Esophagus squamous epithelium (tissue), 5 donors: ENCODE results near the gene FUT1. TPM values are rescaled to one million over a fixed set of nuclear protein-coding genes. Genes with fewer than 3 reads are reported as not detected.

Source experiments
- DNase-seq: peaks from one replicate; lab custom pipeline; 2025; lab: John Stamatoyannopoulos, UW
- H3K27ac ChIP-seq, 4 donors: fragments of 200-600 bp; sonication (generic); one replicate each; pipeline ENCODE4 v1.5.1; 2016 to 2019; ENCODE audit warnings: mild to moderate bottlenecking in 1 of 4
- H3K27me3 ChIP-seq, 4 donors: fragments of 200-600 bp; sonication (generic); 1 replicate in 3 of 4; 2 replicates in 1 of 4; pipeline versions ENCODE4 v1.5.1 to v1.6.0; 2017 to 2021; ENCODE audit warnings: antibody characterized with exemption in 1 of 4
- H3K36me3 ChIP-seq, 3 donors: fragments of 200-600 bp; sonication (generic); one replicate each; pipeline ENCODE4 v1.5.1; 2016 to 2019
- H3K4me1 ChIP-seq, 3 donors: fragments of 200-600 bp; sonication (generic); one replicate each; pipeline ENCODE4 v1.5.1; 2017 to 2019
- H3K4me3 ChIP-seq, 4 donors: fragments of 200-600 bp; sonication (generic); 1 replicate in 3 of 4; 2 replicates in 1 of 4; pipeline ENCODE4 v1.5.1; 2016 to 2019; ENCODE audit warnings: mild to moderate bottlenecking in 2 of 4, moderate library complexity in 1 of 4
- H3K9me3 ChIP-seq, 3 donors: fragments of 200-600 bp; sonication (generic); one replicate each; pipeline ENCODE4 v1.5.1; 2016 to 2019
- CTCF ChIP-seq, 6 experiments: fragments of 450-650 bp in 4 of 6; fragments of 200-600 bp in 2 of 6; sonication (generic) in 2 of 6; IDR thresholded peaks; one replicate each; pipeline ENCODE4 v1.5.1; 2016 to 2019; ENCODE audit warnings: antibody characterized with exemption in 6 of 6, mild to moderate bottlenecking in 4 of 6, moderate library complexity in 4 of 6
- POLR2A ChIP-seq, 4 donors: fragments of 450-650 bp; IDR thresholded peaks; one replicate each; pipeline ENCODE4 v1.6.1; 2017; ENCODE audit warnings: antibody characterized with exemption in 4 of 4, mild to moderate bottlenecking in 4 of 4, moderate library complexity in 3 of 4
- WGBS, 2 donors: methylation state at CpG; one replicate each; pipeline ENCODE4 v1.1.5; 2018; 5-methylcytosine and 5-hydroxymethylcytosine counted together
- intact Hi-C: fragments of 100-400 bp; cut with DNase I; formaldehyde crosslinking; loops from one replicate; pipeline ENCODE4 v1.15.0; 2022
- total RNA-seq, 4 donors: library from RNA; depleted of rRNA; stranded (reverse); fragments of >200 nt; gene quantifications; one replicate each; pipeline ENCODE4 v1.1.0, GENCODE V29; 2016
- donor health status: DM: yes; HTN: yes; CAD: no.

The FUT1 gene
- total RNA-seq, 4 donors from 2014 or later = 3.4 to 6.3 (median 4.8) TPM

DNA sequence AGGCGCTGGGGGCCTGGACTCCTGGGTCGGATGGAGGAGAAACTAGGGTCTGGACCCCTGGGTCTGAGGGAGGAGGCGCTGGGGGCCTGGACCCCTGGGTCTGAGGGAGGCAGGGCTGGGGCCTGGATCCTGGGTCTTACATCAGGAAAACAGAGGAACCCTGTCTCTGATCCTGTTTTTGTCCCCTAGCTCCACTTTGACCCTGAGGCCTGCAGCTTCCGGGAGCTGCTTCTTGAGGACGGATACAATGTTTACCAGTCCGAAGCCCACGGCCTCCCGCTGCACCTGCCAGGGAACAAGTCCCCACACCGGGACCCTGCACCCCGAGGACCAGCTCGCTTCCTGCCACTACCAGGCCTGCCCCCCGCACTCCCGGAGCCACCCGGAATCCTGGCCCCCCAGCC lies 5.3 kb upstream of the FUT1 start:
- H3K27me3 ChIP-seq = peaks cover 0 to 26% (median 0%) of the 10 kb centered on the region in 4 donors
- H3K4me1 ChIP-seq = peaks cover 6 to 17% (median 8%) of the 10 kb centered on the region in 3 donors
- no peaks in the 10 kb centered on the region for H3K36me3 ChIP-seq
- DNase-seq = no peak
- WGBS, 2 donors = 94 to 96% methylated on average over 4 to 13 of the region's 14 CpGs
- no peak overlapping the region for H3K27ac ChIP-seq
- no peak overlapping the region for H3K4me3 ChIP-seq
- intact Hi-C loops = no loop called here
- H3K9me3 ChIP-seq = no peaks in the 10 kb centered on the region
- TF ChIP-seq CTCF (IDR thresholded peaks at IDR 0.05) (no peak), POLR2A (IDR thresholded peaks at IDR 0.05) (no peak)

GRCh38 chr19:48757089-48757675 lies 4.7 kb upstream of the FUT1 start:
- H3K27ac ChIP-seq = no peak overlapping the region
- no peak for DNase-seq
- TF ChIP-seq POLR2A (IDR thresholded peaks at IDR 0.05) (no peak), CTCF (IDR thresholded peaks at IDR 0.05) (no peak)
- WGBS, 2 donors = 40 to 69% methylated on average over 1 to 4 of the region's 12 CpGs
- H3K4me3 ChIP-seq = no peak overlapping the region
- H3K4me1 ChIP-seq = peaks cover 11 to 23% (median 12%) of the 10 kb centered on the region in 3 donors
- intact Hi-C loops = no loop called here
- no peaks in the 10 kb centered on the region for H3K9me3 ChIP-seq
- H3K36me3 ChIP-seq = no peaks in the 10 kb centered on the region
- peaks cover 0 to 32% (median 0%) of the 10 kb centered on the region in 4 donors for H3K27me3 ChIP-seq

DNA sequence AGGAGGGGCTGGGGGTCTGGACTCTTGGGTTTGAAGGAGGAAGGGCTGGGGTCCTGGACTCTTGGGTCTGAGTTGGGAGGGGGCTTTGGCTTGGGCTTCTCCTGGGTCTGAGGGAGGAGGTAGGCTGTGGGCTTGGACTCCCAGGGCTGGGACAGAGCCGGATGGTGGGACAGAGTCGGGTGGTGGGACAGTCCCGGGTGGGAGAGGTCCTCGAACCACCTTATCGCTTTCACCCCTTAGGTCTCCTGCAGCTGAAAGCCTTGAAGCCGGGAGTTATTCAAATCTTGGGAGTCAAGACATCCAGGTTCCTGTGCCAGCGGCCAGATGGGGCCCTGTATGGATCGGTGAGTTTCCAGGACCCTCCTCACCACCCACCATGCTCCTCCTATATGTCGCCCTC lies 4.2 kb upstream of the FUT1 start:
- H3K4me1 ChIP-seq = peaks cover 12 to 28% (median 15%) of the 10 kb centered on the region in 3 donors
- no peak for TF ChIP-seq CTCF (IDR thresholded peaks at IDR 0.05)
- no peak for TF ChIP-seq POLR2A (IDR thresholded peaks at IDR 0.05)
- no peak for DNase-seq
- intact Hi-C loops = no loop called here
- H3K4me3 ChIP-seq = no peak overlapping the region
- H3K9me3 ChIP-seq = no peaks in the 10 kb centered on the region
- no peaks in the 10 kb centered on the region for H3K36me3 ChIP-seq
- peaks cover 0 to 34% (median 0%) of the 10 kb centered on the region in 4 donors for H3K27me3 ChIP-seq
- H3K27ac ChIP-seq = no peak overlapping the region
- WGBS, 2 donors = 62 to 64% methylated on average over 2 to 8 of the region's 9 CpGs

DNA sequence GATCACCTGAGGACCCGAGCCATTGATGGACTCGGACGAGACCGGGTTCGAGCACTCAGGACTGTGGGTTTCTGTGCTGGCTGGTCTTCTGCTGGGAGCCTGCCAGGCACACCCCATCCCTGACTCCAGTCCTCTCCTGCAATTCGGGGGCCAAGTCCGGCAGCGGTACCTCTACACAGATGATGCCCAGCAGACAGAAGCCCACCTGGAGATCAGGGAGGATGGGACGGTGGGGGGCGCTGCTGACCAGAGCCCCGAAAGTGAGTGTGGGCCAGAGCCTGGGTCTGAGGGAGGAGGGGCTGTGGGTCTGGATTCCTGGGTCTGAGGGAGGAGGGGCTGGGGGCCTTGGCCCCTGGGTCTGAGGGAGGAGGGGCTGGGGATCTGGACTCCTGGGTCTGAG lies 3.8 kb upstream of the FUT1 start:
- H3K9me3 ChIP-seq = no peaks in the 10 kb centered on the region
- no peak for DNase-seq
- 89 to 100% methylated on average over 1 to 10 of the region's 11 CpGs for WGBS, 2 donors

More for the DNA sequence above, 3.8 kb upstream of the FUT1 start:
- peaks cover 12 to 33% (median 17%) of the 10 kb centered on the region in 3 donors for H3K4me1 ChIP-seq
- H3K36me3 ChIP-seq = no peaks in the 10 kb centered on the region
- no peak overlapping the region for H3K27ac ChIP-seq
- TF ChIP-seq CTCF (IDR thresholded peaks at IDR 0.05) (no peak), POLR2A (IDR thresholded peaks at IDR 0.05) (no peak)
- no peak overlapping the region for H3K4me3 ChIP-seq
- intact Hi-C loops = no loop called here
- peaks cover 0 to 39% (median 0%) of the 10 kb centered on the region in 4 donors for H3K27me3 ChIP-seq
